CD4-positive, alpha-beta memory T cell (primary cell): Measurements from ENCODE around the gene LRP8. TPM values are rescaled to one million over a fixed set of nuclear protein-coding genes. Genes with fewer than 3 reads are reported as not detected.

ENCODE experiments used
- CTCF ChIA-PET: fragments of 350-600 bp; sonication (Branson Sonifier 250); formaldehyde crosslinking; loops from one replicate; lab custom pipeline; 2021; ENCODE audit warnings: inconsistent platforms; ENCODE audit not compliant: partially characterized antibody; lab: Charles Lee
- POLR2A ChIA-PET: fragments of 350-600 bp; sonication (Branson Sonifier 250); formaldehyde crosslinking; loops from one replicate; lab custom pipeline; 2021; ENCODE audit not compliant: partially characterized antibody; lab: Charles Lee
- DNase-seq, 5 donors: peaks; one replicate each; pipeline versions ENCODE4 v3.0.0 to v3.0.0-alpha.2; 2020 to 2022; ENCODE audit warnings: mixed read lengths in 1 of 5
- H3K27ac ChIP-seq: one replicate; pipeline ENCODE4 v1.7.0; 2013; ENCODE audit warnings: low read depth, low read length
- H3K27me3 ChIP-seq: 2 replicates; pipeline ENCODE4 v1.7.0; 2013; ENCODE audit warnings: mild to moderate bottlenecking, low read length, moderate library complexity; ENCODE audit not compliant: insufficient read depth
- H3K36me3 ChIP-seq: 2 replicates; pipeline ENCODE4 v1.7.0; 2013; ENCODE audit warnings: mild to moderate bottlenecking, low read length, moderate library complexity; ENCODE audit not compliant: insufficient read depth
- H3K4me1 ChIP-seq: 2 replicates; pipeline ENCODE4 v1.7.0; 2013; ENCODE audit warnings: mild to moderate bottlenecking, low read length, moderate library complexity; ENCODE audit not compliant: insufficient read depth
- H3K4me3 ChIP-seq, 2 donors: one replicate each; pipeline ENCODE4 v1.7.0; 2013; ENCODE audit warnings: low read length in 2 of 2, mild to moderate bottlenecking in 1 of 2
- H3K9me3 ChIP-seq, 2 donors: one replicate each; pipeline ENCODE4 v1.7.0; 2013; ENCODE audit warnings: low read length in 2 of 2, control low read depth in 1 of 2; ENCODE audit not compliant: control insufficient read depth in 1 of 2
- H3K27ac Mint-ChIP-seq, 7 donors: one replicate each; pipeline ENCODE4 v1.8.0; 2020 to 2021; ENCODE audit warnings: mixed read lengths in 7 of 7, mild to moderate bottlenecking in 6 of 7, inconsistent platforms in 3 of 7, moderate library complexity in 3 of 7
- H3K27me3 Mint-ChIP-seq, 2 donors: one replicate each; pipeline ENCODE4 v1.8.0; 2020 to 2021; ENCODE audit warnings: mixed read lengths in 2 of 2
- H3K36me3 Mint-ChIP-seq, 2 donors: one replicate each; pipeline ENCODE4 v1.8.0; 2020 to 2021; ENCODE audit warnings: mixed read lengths in 2 of 2, inconsistent platforms in 1 of 2, mild to moderate bottlenecking in 1 of 2
- H3K4me1 Mint-ChIP-seq, 4 donors: one replicate each; pipeline ENCODE4 v1.8.0; 2020 to 2021; ENCODE audit warnings: mixed read lengths in 4 of 4, mild to moderate bottlenecking in 1 of 4
- H3K4me3 Mint-ChIP-seq, 8 donors: one replicate each; pipeline ENCODE4 v1.8.0; 2020 to 2021; ENCODE audit warnings: mixed read lengths in 8 of 8, mild to moderate bottlenecking in 7 of 8, moderate library complexity in 6 of 8, inconsistent platforms in 3 of 8
- H3K9me3 Mint-ChIP-seq, 8 donors: one replicate each; pipeline ENCODE4 v1.8.0; 2020 to 2021; ENCODE audit warnings: mixed read lengths in 8 of 8, mild to moderate bottlenecking in 5 of 8, inconsistent platforms in 3 of 8, moderate library complexity in 1 of 8
- intact Hi-C: fragments of 100-400 bp; cut with micrococcal nuclease; formaldehyde crosslinking; loops from one replicate; pipeline ENCODE4 v1.15.1; 2023
- polyA plus RNA-seq, 2 donors: library from polyadenylated mRNA; unstranded; fragments of 300-500 nt; fragmentation: Illumina TruSeq; gene quantifications; one replicate each; pipeline ENCODE4 v1.2.3, GENCODE V29; 2021
- total RNA-seq, 2 experiments: library from RNA; stranded (reverse); gene quantifications; one replicate each; pipeline ENCODE4 v1.2.3, GENCODE V29; 2021

LRP8 gene
- total and polyA plus RNA-seq, 4 experiments from 2014 or later: 0.91 to 17.6 (median 10.0) TPM

DNA sequence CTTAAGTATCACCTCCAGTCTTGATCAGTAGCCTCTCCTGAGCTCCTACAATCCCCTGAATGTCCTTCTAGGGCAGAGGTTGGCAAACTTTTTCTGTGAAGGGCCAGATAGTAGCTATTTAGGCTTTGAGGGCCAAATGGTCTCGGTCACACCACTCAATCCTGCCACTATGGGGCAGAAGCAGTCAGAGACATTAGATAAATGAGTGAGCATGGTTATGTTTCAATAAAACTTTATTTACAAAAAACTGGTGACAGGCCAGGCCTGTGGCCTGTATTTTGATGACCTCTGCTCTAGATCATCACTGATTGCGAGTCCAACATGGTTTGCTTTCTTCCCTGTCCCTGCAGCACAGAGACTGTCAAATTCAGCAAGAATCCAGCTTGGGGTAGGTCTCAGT, 36.3 kb downstream of the LRP8 start:
- no peaks in the 10 kb centered on the region for H3K36me3 ChIP-seq
- Mint-ChIP-seq H3K27me3 (no peaks in the 10 kb centered on the region), H3K4me3 (peak overlapping the region in 1 of 8 donors; percentile 33), H3K4me1 (peaks cover 20 to 51% (median 37%) of the 10 kb centered on the region in 4 donors), H3K9me3 (no peaks in the 10 kb centered on the region), H3K27ac (peak overlapping the region in 3 of 7 donors; percentile 29 to 67 (median 37)), H3K36me3 (peaks cover 3 to 9% of the 10 kb centered on the region in 2 donors)
- H3K27me3 ChIP-seq: no peaks in the 10 kb centered on the region
- ChIA-PET POLR2A (interaction anchor here (1.2 kb wide), 1 partner anchor 40 kb away, joined by 4 read pairs; no protein-coding TSS in a partner anchor), CTCF (interaction anchor here (0.8 to 1.5 kb wide), 4 partner anchors 9 to 121 kb away, joined by 3 to 5 read pairs (median 5); no protein-coding TSS in a partner anchor)
- H3K9me3 ChIP-seq: no peaks in the 10 kb centered on the region
- DNase-seq: no peak
- H3K4me1 ChIP-seq: peaks cover 41% of the 10 kb centered on the region
- intact Hi-C loops: loop anchor here (5.0 kb wide), 1 partner anchor 36 kb away; the partner anchor contains the start of gene LRP8
- H3K4me3 ChIP-seq: no peak overlapping the region
- no peak overlapping the region for H3K27ac ChIP-seq

DNA sequence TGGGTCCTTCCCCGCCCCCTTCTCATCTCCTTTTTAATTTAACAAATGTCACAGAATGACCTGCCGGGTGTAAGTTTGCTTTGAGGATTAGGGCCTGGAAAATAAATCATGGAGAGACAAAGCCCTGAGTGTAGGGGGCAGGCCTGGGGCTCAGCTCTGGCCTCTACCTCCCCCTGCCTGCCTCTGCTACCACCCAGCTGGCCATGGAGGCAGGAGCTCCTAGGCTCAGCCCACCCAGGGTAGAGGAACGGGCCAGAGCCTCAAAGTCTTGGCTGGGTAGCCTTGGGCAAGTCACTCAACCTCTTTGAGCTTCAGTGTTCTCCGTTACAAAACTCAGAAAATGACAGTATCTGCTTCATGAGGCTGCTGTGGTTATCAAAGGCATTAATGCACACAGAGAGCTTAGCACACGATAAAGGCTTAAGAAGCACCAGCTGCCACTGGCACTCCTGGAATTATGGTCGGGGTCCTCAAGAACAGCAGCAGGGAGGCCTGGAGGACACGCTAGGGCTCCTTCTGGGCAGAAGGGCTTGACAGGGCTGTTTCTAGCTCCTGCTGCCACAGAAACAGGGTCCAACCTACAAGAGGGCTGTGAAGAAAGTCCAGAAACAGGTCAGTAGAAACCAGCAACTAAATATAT, 39.0 kb downstream of the LRP8 start:
- Histone ChIP-seq H3K4me1 (peaks cover 19% of the 10 kb centered on the region), H3K4me3 (no peak overlapping the region), H3K9me3 (no peaks in the 10 kb centered on the region), H3K27ac (no peak overlapping the region), H3K27me3 (no peaks in the 10 kb centered on the region), H3K36me3 (no peaks in the 10 kb centered on the region)
- CTCF ChIA-PET: interaction anchor here (0.7 to 2.2 kb wide), 3 partner anchors 10 to 187 kb away, joined by 3 to 15 read pairs (median 3); no protein-coding TSS in a partner anchor
- peaks cover 9 to 28% (median 20%) of the 10 kb centered on the region in 4 donors for H3K4me1 Mint-ChIP-seq
- peak overlapping the region in 1 of 7 donors; percentile 29 for H3K27ac Mint-ChIP-seq
- H3K9me3 Mint-ChIP-seq: no peaks in the 10 kb centered on the region
- H3K36me3 Mint-ChIP-seq: peaks cover 3 to 10% of the 10 kb centered on the region in 2 donors
- H3K4me3 Mint-ChIP-seq: no peak overlapping the region
- no peak for DNase-seq
- H3K27me3 Mint-ChIP-seq: no peaks in the 10 kb centered on the region
- POLR2A ChIA-PET: no interaction called here
- intact Hi-C loops: no loop called here

DNA sequence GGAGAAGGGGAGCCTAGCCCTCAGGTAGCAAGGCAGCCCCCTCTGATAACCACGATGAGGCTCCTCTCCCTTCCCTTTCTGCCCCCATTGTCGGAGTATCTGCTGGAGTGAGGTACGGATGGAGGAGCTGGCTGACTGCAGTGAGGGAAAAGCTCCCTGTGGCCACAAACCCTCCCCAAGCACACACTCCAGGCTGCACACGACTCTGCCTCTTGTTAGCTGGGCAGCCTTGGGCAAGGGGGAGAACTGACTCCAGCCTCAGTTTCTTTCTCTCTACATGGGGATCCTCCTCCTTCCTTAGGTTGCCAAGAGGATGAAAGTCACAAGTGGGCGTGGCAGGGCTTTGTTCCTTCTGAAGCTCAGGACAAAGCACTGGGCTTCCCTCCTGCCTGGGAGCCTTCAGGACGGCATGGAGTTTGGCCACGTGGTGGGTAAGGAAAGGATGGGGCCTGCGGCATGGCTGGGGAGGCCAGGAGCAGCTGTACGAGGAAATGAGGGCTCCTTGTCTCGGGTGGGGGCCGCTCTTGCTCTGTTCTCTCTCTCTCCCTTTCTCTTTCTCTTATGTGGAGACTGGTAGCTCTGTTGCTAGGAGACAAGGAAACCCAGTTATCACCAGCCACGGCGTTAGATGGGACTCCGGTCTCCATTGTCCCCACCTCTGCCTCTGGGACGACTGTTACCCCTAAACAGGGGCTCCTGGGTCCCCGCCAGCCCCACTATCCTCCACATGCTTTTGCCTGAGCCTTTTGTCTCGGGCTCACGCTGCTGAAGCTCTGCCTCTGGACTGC, 39.7 kb downstream of the LRP8 start:
- peak overlapping the region in 1 of 7 donors; percentile 18 for H3K27ac Mint-ChIP-seq
- peaks cover 5 to 21% (median 13%) of the 10 kb centered on the region in 4 donors for H3K4me1 Mint-ChIP-seq
- POLR2A ChIA-PET: no interaction called here

DNA sequence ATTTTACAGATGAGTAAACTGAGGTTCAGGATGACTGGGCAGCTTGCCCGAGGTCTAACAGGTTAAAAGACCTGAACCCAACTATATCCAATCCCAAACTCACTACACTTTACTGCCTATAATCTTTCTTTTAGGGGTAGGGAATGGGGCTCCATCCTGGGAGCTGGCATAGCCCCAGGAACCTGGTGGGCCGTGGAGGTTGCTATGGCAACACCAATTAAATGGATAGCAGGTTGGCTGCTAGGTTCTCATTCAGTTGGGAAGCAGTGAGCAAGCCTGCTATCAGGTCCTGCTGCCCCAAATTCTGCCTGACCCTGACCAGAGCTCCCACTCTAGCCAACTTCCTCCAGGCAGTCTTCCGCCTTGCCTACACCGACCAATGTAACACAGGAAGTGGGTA, 40.9 kb downstream of the LRP8 start:
- Histone ChIP-seq H3K36me3 (no peaks in the 10 kb centered on the region), H3K9me3 (no peaks in the 10 kb centered on the region), H3K4me3 (no peak overlapping the region), H3K4me1 (peaks cover 3% of the 10 kb centered on the region), H3K27ac (no peak overlapping the region), H3K27me3 (no peaks in the 10 kb centered on the region)
- H3K27me3 Mint-ChIP-seq: no peaks in the 10 kb centered on the region
- intact Hi-C loops: no loop called here
- CTCF ChIA-PET: interaction anchor here (2.2 to 3.1 kb wide), 2 partner anchors 8 to 107 kb away, joined by 9 to 15 read pairs; no protein-coding TSS in a partner anchor
- peaks cover 0 to 10% (median 4%) of the 10 kb centered on the region in 4 donors for H3K4me1 Mint-ChIP-seq
- POLR2A ChIA-PET: interaction anchor here (0.5 kb wide), 1 partner anchor 58 kb away, joined by 4 read pairs; no protein-coding TSS in a partner anchor
- DNase-seq: no peak
- no peaks in the 10 kb centered on the region for H3K9me3 Mint-ChIP-seq
- H3K4me3 Mint-ChIP-seq: no peak overlapping the region
- peak overlapping the region in 3 of 7 donors; percentile 16 to 55 (median 35) for H3K27ac Mint-ChIP-seq
- H3K36me3 Mint-ChIP-seq: peaks cover 3 to 10% of the 10 kb centered on the region in 2 donors

More for the DNA sequence above, 39.7 kb downstream of the LRP8 start:
- Histone ChIP-seq H3K27ac (no peak overlapping the region), H3K27me3 (no peaks in the 10 kb centered on the region), H3K4me1 (peaks cover 12% of the 10 kb centered on the region), H3K4me3 (no peak overlapping the region), H3K9me3 (no peaks in the 10 kb centered on the region), H3K36me3 (no peaks in the 10 kb centered on the region)
- intact Hi-C loops: no loop called here
- H3K27me3 Mint-ChIP-seq: no peaks in the 10 kb centered on the region
- no peak for DNase-seq
- no peak overlapping the region for H3K4me3 Mint-ChIP-seq
- H3K9me3 Mint-ChIP-seq: no peaks in the 10 kb centered on the region
- CTCF ChIA-PET: interaction anchor here (0.7 to 2.2 kb wide), 3 partner anchors 9 to 187 kb away, joined by 3 to 15 read pairs (median 3); no protein-coding TSS in a partner anchor
- peaks cover 3 to 10% of the 10 kb centered on the region in 2 donors for H3K36me3 Mint-ChIP-seq

DNA sequence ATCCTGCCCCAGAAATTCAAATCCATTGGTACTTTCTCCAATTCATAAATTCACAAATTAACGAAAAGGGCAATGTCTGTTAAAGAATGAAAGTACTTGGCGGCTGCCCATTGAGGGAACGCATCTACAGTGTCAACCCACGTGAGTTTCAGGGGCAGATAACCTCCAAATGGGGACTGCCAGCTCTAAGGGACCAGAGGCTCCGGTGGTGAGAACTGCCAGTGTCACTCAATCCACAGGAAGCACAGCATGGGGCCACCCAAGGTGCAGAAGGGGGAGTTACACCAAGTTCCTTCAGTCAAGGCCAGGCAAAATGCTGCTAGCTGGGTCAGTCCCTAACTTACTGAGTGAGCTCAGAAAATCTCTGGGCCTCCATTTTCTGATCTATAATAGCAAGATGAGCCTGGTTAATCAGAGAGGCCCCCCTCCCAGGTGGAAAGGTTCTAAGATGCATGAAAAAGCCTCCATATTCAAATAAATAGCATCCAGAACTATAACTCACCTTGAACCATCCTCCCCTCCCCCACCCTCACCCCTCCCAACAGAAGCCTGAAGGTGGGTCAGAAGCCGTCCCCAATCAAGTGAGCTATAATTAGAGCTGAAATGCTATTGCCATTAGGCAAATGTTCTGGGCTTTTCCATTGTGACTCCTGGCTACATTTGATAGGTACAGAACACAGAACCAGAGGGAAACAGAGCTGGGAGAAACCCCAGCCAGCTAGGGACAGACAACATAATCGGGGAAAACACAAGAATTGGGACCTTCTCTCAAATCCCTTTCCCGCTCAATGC, 41.7 kb downstream of the LRP8 start:
- Histone ChIP-seq H3K9me3 (no peaks in the 10 kb centered on the region), H3K36me3 (no peaks in the 10 kb centered on the region), H3K27ac (no peak overlapping the region), H3K27me3 (no peaks in the 10 kb centered on the region), H3K4me3 (no peak overlapping the region), H3K4me1 (peaks cover 3% of the 10 kb centered on the region)
- ChIA-PET CTCF (interaction anchor here (3.1 kb wide), 1 partner anchor 107 kb away, joined by 9 read pairs; no protein-coding TSS in a partner anchor), POLR2A (no interaction called here)
- Mint-ChIP-seq H3K4me3 (no peak overlapping the region), H3K36me3 (peaks cover 3 to 10% of the 10 kb centered on the region in 2 donors), H3K9me3 (no peaks in the 10 kb centered on the region), H3K27ac (peak overlapping the region in 2 of 7 donors; percentile 35 to 55), H3K27me3 (no peaks in the 10 kb centered on the region), H3K4me1 (peaks cover 0 to 5% (median 2%) of the 10 kb centered on the region in 4 donors)
- no peak for DNase-seq
- intact Hi-C loops: no loop called here

DNA sequence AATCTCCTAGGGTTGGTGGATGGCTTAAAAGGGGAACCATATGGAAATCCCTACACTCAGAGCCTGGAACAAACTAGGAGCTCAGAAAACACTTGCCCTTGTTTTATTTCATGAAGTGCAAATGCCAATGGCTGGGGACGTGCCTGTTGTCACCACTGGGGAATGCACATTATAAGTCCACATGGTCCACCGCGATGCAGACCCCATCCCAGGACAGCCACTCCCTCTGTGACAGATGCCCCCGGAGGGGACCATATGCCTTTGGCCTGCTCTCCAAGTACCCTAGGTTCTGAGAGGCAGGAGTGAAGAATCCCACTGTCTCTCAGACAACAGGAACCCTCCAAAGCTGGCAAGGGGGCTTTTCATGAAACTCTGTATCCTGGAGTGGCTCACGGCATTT, 42.3 kb downstream of the LRP8 start:
- no peaks in the 10 kb centered on the region for H3K27me3 Mint-ChIP-seq
- Histone ChIP-seq H3K36me3 (no peaks in the 10 kb centered on the region), H3K9me3 (no peaks in the 10 kb centered on the region), H3K27me3 (no peaks in the 10 kb centered on the region), H3K27ac (no peak overlapping the region), H3K4me1 (peaks cover 3% of the 10 kb centered on the region), H3K4me3 (no peak overlapping the region)
- H3K27ac Mint-ChIP-seq: peak overlapping the region in 1 of 7 donors; percentile 2
- H3K9me3 Mint-ChIP-seq: no peaks in the 10 kb centered on the region
- intact Hi-C loops: no loop called here
- peaks cover 0 to 3% (median 0%) of the 10 kb centered on the region in 4 donors for H3K4me1 Mint-ChIP-seq
- POLR2A ChIA-PET: no interaction called here
- CTCF ChIA-PET: interaction anchor here (3.1 kb wide), 1 partner anchor 108 kb away, joined by 9 read pairs; no protein-coding TSS in a partner anchor
- H3K36me3 Mint-ChIP-seq: peaks cover 3 to 11% of the 10 kb centered on the region in 2 donors
- H3K4me3 Mint-ChIP-seq: no peak overlapping the region
- DNase-seq: no peak
